HG03354 (cell line): ENCODE measurements around the gene KRTAP4-9.
"Not testable (repeated sequence)": the region's sequence is repeated elsewhere in the genome, so short reads cannot be mapped to it uniquely, and the experiment has no call there.

Experiments used
- ATAC-seq: cut with Tn5 transposase; IDR thresholded peaks from one replicate; pipeline ENCODE4 v1.9.1; 2021; ENCODE audit warnings: mild to moderate bottlenecking; ENCODE audit not compliant: unreplicated experiment, poor library complexity, severe bottlenecking

Gene KRTAP4-9

DNA sequence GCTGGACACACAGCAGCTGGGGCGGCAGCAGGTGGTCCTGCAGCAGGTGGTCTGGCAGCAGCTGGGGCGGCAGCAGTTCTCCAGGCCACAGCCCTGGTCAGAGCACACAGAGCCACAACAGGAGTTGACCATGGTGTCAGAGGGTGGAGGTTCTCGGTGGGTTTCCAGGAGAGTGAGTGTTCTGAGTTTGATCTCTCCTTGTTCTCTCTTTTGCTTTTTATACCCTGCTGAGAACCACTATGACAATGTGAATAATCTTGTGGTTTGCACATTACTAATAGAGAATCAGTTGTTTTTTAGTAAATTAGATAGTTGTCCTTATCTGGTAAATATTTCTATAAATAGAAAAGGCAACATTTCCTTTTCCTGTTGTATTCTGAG lies 18.8 kb downstream of the KRTAP4-9 start, which contains the start of gene KRTAP4-12:
Gene KRTAP4-12 (minus strand): TSS at position 192 of the 381 bp plus-strand sequence. CDS start 60 bp downstream, at position 132.
- not testable (repeated sequence) for ATAC-seq

GRCh38 chr17:41125064-41125463 lies 19.9 kb downstream of the KRTAP4-9 start:
- ATAC-seq, result no peak

DNA sequence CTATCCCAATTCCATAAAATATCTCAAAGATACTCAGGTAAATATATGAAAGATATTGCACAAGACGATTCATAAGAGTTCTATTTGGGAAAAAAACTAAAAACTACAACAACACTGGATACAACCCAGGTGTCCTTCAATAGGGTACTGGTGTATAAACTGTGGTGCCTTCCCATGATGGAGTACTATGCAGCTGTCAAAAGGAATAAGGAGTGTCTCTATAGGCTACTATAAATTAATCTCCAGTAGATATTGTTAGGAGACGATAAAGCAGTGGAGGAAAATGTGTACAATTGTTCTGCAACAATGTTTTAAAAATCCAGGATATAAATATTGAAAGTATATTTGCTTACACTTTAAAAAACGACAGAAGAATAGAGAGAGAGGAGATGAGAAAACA lies 21.2 kb downstream of the KRTAP4-9 start:
- no peak for ATAC-seq

DNA sequence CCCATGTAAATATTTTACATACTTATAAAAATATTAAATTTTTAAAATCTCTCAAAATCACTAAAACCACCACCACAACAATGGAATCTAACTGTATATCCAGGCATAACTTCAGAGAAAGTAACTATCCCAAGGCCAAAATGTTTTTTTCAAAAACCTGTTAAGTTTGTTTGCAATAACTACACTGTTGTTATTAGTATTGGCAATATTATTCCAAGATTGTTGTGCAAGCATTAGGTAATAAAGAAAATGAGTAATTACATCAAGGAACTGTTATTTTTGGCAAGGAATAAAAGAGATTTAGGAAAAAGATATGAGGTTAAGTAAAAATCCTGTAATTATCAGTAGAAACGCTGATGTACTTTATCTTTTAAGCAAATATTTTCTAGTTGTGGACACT lies 22.2 kb downstream of the KRTAP4-9 start:
- no peak for ATAC-seq

- no peak for ATAC-seq
Observed at GRCh38 chr17:41131979-41132378, 26.8 kb downstream of the KRTAP4-9 start.

DNA sequence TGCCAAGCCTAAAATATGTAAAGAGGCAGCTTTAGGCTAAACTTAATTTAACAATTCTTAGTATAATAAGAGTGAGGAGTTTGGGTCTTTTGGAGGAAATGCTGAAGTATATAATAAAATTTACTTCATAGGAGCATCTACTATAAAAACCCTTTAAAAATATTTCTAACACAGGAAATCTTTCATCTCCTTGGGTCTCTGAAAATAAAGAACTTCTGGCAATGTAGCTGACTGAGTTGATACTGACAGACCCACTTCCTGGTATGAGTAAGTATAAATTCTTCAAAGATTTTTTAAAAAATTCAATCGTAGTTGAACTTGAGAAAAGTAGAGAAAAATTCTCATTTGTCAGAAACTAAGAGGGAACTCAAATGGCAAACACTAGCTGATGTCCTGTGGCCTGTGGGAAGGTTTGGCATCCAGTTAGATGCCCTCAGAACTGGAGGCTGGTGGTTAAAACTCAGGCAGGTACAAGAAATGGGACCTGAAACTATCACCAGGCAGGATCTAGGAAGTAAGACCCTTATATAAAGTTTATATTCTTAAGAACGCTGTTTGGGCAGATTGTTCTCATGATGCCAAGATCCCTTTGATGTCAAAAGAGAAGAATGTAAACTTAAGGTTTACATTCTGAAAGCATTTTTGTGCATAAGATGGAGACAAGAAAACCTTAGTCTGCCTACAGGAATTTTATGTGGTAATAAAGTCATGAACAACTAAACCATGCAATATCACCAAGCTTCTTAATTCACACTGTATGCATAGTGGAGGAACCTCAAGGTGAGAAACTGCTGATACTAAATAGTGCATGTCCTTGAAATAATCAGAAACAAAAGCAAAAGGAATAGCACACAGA lies 28.9 kb downstream of the KRTAP4-9 start:
- ATAC-seq, result no peak

- ATAC-seq, result not testable (repeated sequence)
Observed at GRCh38 chr17:41139865-41140264, 34.7 kb downstream of the KRTAP4-9 start.

GRCh38 chr17:41140360-41141131 lies 35.4 kb downstream of the KRTAP4-9 start, which contains the start of gene KRTAP4-6:
TSS of gene KRTAP4-6 (minus strand) at chr17:41140544. CDS start at chr17:41140487, 57 bp downstream.
- ATAC-seq, result no peak

DNA sequence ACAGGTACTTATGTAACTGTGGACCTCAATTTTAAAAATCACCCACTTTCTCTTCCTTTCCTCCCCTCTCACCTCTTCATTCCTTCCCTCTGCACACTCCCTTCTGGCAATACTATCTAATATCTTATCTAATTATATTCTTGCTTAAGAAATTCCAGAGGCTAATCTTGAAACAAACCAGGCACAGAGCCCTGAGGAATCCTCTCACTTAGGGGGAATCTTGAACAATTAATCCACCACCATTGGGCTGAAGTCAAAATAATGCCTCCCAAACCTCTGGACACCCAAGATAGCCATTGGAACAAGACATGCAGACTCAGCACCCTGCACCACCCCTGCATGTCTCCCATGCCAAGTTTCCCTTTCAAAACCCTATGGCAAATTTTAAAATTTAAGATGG lies 36.2 kb downstream of the KRTAP4-9 start:
- no peak for ATAC-seq

DNA sequence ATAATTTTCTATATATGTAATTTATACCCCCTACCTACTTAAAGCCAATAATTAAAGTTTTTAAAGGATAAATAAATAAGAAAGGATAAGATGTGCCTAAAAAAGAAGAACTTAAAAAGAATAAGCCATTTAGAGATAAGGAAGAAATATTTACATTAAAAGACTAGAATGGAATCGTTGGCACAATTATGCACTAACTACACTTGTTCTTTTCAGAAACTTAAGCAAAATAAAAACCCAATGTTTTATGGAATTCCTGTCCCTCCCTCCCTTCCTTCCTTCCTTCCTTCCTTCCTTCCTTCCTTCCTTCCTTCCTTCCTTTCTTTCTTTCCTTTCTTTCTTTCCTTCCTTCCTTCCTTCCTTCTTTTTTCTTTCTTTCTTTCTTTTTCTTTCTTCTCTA lies 39.7 kb downstream of the KRTAP4-9 start:
- no peak for ATAC-seq

DNA sequence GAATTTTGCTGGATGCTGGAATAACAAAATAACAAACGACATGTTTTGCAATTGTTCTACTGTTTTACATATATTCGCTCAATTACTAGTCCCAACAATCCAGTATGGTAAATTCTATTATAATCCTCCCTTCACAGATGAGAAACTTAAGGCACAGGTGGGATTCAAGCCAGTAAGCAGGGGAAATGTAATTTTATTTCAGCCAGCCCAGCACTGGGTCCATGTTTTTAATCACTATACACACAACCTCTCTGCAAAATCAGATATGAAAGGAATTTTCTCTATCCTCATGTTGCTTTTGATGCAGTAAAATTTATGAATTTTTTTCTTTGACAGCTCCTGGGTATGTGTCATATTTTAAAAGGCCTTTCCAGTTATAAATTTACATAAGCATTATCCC lies 40.1 kb downstream of the KRTAP4-9 start:
- ATAC-seq, result no peak

- ATAC-seq, result no peak
Observed at GRCh38 chr17:41147531-41148204, 42.5 kb downstream of the KRTAP4-9 start.

DNA sequence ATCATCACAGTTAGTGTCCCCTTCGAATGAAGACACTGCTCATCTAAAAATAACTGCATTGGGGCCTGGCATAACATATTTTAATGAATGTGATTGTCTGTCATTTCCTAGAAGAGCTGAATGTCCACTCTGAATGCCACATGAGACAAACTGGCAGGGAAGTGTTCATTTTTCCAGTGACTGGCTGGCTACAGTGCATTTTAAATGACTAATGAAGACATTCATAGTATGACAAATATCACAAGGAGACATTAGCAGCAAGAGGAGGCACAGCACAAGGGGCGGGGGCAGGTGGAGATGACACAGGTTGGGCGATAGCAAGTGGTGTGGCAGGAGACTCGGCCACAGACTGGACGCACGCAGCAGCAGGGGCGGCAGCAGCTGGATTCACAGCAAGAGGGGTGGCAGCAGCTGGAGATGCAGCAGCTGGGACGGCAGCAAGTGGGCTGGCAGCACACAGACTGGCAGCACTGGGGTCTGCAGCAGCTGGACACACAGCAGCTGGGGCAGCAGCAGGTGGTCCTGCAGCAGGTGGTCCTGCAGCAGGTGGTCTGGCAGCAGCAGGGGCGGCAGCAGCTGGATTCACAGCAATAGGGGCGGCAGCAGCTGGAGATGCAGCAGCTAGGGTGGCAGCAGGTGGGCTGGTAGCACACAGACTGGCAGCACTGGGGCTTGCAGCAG lies 43.9 kb downstream of the KRTAP4-9 start:
- not testable (repeated sequence) for ATAC-seq

DNA sequence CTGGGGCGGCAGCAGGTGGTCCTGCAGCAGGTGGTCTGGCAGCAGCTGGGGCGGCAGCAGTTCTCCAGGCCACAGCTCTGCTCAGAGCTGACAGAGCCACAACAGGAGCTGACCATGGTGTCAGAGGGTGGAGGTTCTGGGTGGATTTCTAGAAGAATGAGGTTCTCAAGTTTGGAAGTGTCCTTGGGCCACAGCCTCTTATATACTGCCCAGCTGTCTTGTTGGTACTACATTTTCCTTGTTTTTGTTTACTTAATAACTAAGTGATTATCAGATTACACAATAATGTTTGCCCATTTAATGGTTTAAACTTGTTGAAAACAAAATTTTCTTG lies 44.4 kb downstream of the KRTAP4-9 start, which contains the start of gene KRTAP4-5:
Gene KRTAP4-5 (minus strand): TSS at position 174 of the 334 bp plus-strand sequence. CDS start 58 bp downstream, at position 116.
- ATAC-seq, result no peak

GRCh38 chr17:41150026-41150425 lies 44.8 kb downstream of the KRTAP4-9 start:
- no peak for ATAC-seq

GRCh38 chr17:41151525-41151924 lies 46.3 kb downstream of the KRTAP4-9 start:
- no peak for ATAC-seq

- no peak for ATAC-seq
Observed at GRCh38 chr17:41153856-41154255, 48.7 kb downstream of the KRTAP4-9 start.
